ENCODE results near the gene UQCC5. TPM values are rescaled to one million over a fixed set of nuclear protein-coding genes. Genes with fewer than 3 reads are reported as not detected.

Gene UQCC5
- total RNA-seq, 8 experiments from 2014 or later, result 38.6 to 102 (median 65.6) TPM

DNA sequence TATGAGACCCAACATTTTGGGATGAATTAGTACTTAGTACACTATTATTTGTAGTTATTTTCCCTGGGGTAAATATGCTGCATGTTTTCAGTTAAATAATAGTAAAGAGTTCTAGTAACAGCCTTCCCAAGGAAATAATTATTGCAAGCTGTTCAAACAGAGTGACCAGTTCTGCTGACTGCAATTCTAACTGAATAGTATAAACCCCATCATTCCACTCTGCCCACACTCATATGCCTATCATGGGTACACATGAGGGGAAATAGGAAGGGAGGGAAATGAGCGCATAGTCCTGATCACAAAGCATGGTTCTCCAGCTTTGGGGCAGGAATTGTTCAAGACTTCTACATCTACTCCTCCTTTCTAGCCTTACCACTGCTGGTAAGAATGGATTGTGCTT lies 18.7 kb downstream of the UQCC5 start:
- ATAC-seq (replicated peaks in 6 of 8), result no peak
- in situ Hi-C loops (cut with MboI; ENCODE audit: low pct_unique_long_range_greater_than_20kb in 2 of 9, low sequenced_read_pairs in 9 of 9, unreplicated experiment in 9 of 9), result no loop called here
- WGBS, 10 experiments, result 50 to 100% (median 100%) methylated on average over 1 of the region's 1 CpG; no CpG with 5 or more reads in 5 of the 10 experiments
- Histone ChIP-seq H3K27ac (no peak overlapping the region), H3K4me3 (no peak overlapping the region), H3K4me1 (replicated peaks in 1 of 2) (peaks cover 0 to 4% of the 10 kb centered on the region in 2 donors)

DNA sequence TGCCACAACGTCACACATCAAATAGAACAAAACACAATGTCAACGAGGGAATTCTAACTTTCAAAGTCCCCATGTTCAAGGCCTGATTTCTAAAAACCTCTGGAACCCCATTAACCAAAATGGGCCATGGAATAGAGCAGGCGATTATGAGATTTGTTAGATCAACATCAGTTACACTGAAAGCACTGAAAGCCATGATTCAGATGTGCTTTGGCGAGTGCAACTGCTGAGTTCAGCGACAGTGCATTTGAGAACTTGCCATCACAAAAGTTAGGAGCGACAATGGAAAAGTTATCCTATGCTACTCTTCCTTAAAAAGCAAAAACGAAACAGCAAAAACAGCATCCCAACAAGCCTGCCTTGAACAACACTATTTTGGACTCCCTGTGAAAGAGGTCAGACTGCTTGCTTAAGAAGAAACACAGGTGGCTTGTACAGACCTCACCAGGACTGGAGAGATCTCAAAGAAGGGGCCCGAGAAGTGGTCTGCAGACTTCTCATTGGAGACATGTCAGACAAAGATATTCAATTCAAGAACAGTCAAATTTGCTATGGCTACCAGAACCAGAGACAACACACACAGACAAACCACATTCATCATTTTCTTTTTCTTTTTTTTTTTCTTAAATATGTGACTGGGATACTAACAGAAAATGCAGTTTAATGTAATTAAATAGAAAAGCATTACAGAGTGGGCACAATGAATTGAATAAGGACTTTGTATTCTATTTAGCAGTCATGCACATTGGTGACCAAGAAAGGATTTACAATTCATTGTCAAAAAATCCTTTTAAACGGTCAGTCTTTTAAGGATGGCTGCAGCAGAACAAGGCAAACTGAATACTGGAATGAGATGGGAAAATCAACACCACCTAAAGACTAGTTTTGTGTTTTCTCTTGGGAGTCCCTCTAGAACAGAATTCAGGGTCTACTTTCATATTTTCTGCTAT lies 20.9 kb downstream of the UQCC5 start:
- peaks cover 0 to 4% of the 10 kb centered on the region in 2 donors for H3K4me1 ChIP-seq (replicated peaks in 1 of 2)
- peak in 2 of 8 experiments; percentile 53 to 63 for ATAC-seq (replicated peaks in 6 of 8)
- in situ Hi-C loops (cut with MboI; ENCODE audit: low pct_unique_long_range_greater_than_20kb in 2 of 9, low sequenced_read_pairs in 9 of 9, unreplicated experiment in 9 of 9), result no loop called here
- H3K4me3 ChIP-seq, result no peak overlapping the region
- WGBS, 10 experiments, result 70 to 90% (median 78%) methylated on average over 1 to 9 of the region's 9 CpGs
- H3K27ac ChIP-seq, result no peak overlapping the region

DNA sequence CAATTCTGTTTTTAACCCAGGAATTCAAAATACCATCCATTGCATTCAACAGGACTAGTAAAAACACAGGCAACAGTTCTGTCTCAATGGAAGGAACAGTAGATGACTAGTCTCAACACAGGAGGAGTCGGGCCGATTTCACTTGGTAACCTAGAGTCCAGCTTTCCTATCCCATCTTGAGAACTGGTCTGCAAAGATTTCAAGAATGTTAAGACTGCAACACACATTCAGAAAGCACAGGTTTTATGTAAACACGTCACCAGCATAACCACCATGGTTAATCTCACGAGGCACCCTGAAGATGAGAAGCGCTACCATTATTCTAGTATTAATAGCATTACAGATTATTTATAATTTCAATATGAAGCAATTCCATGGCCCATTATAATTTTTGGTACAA lies 22.0 kb downstream of the UQCC5 start:
- ATAC-seq (replicated peaks in 6 of 8), result no peak
- Histone ChIP-seq H3K4me3 (no peak overlapping the region), H3K27ac (no peak overlapping the region), H3K4me1 (replicated peaks in 1 of 2) (peaks cover 0 to 4% of the 10 kb centered on the region in 2 donors)
- in situ Hi-C loops (cut with MboI; ENCODE audit: low pct_unique_long_range_greater_than_20kb in 2 of 9, low sequenced_read_pairs in 9 of 9, unreplicated experiment in 9 of 9), result no loop called here
- whole genome bisulfite sequencing, 10 experiments, result 97 to 100% (median 100%) methylated on average over 1 to 5 of the region's 5 CpGs; no CpG with 5 or more reads in 1 of the 10 experiments

DNA sequence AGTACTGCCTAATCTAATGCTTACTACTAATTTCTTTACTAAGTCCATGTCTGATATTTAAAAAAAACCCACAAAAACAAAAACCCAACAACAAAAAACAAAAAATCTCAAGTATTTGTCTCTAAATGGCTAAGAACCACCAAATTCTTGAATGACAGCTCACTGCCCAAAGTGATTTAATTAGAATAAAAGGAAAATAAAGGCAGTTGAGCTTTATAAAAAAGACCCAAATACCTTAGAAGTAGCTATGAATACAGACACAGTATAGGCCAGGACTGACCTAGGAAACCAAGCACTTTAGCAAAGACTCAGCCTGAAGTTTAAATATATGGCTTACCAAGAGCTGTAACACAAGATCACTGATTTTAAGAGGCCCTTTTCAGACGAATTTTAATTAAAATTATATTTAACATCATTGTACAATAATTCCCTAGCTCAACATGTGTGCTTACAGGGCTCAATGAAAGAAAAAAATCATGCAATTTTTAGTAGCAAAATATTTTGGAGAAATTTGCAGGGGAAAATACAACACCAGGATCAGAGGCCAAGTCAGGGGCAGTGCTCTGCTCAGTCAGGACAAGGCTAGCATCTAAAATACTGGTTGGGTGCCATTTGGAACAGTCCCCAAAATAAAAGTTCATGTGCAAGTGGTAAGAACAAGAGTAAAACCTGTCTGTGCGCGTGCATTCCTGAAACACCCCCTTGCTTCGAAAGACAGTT lies 24.8 kb downstream of the UQCC5 start:
- H3K4me3 ChIP-seq, result no peak overlapping the region
- peaks cover 0 to 4% of the 10 kb centered on the region in 2 donors for H3K4me1 ChIP-seq (replicated peaks in 1 of 2)
- no peak overlapping the region for H3K27ac ChIP-seq
- WGBS, 10 experiments, result 17 to 100% (median 71%) methylated on average over 1 to 4 of the region's 4 CpGs; no CpG with 5 or more reads in 1 of the 10 experiments
- in situ Hi-C loops (cut with MboI; ENCODE audit: low pct_unique_long_range_greater_than_20kb in 2 of 9, low sequenced_read_pairs in 9 of 9, unreplicated experiment in 9 of 9), result no loop called here
- ATAC-seq (replicated peaks in 6 of 8), result peak in 1 of 8 experiments; percentile 23

DNA sequence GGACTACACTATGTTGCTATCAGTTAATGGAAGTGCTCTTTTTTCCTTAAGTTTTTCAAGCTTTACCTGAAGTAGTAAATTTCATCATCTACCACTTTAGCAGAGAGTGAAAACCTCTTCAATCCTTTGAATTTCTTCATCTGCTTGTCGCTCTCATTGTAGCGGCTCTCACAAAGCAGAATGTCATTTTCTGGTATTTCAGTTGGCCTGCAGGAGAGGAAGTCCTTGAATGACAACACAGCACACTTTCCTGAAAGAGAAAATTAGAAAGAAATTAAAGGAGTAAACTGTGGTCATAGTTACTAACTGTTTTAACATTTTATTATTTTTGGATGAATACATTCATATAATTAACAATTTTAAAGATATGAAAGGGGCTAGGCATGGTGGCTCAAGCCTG lies 27.6 kb downstream of the UQCC5 start:
- no peak for ATAC-seq (replicated peaks in 6 of 8)
- Histone ChIP-seq H3K4me1 (replicated peaks in 1 of 2) (no peaks in the 10 kb centered on the region), H3K4me3 (no peak overlapping the region), H3K27ac (no peak overlapping the region)
- in situ Hi-C loops (cut with MboI; ENCODE audit: low pct_unique_long_range_greater_than_20kb in 2 of 9, low sequenced_read_pairs in 9 of 9, unreplicated experiment in 9 of 9), result no loop called here
- WGBS, 10 experiments, result 80 to 100% (median 97%) methylated on average over 2 of the region's 2 CpGs; no CpG with 5 or more reads in 3 of the 10 experiments

DNA sequence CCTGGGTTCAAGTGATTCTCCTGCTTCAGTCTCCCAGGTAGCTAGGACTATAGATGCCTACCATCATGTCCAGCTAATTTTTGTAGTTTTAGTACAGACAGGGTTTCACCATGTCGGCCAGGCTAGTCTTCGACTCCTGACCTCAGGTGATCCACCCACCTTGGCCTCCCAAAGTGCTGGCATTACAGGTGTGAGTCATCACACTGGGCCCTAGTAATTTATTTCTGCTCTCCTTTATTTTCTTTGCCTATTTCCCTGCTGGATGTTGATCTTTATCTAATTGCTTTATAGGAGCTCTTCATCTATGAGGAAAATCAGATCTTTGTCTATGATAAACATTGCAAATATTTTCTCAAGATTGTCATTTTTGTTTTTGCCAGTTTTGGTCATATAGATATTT lies 31.7 kb downstream of the UQCC5 start:
- H3K4me1 ChIP-seq (replicated peaks in 1 of 2), result no peaks in the 10 kb centered on the region
- in situ Hi-C loops (cut with MboI; ENCODE audit: low pct_unique_long_range_greater_than_20kb in 2 of 9, low sequenced_read_pairs in 9 of 9, unreplicated experiment in 9 of 9), result no loop called here
- no peak overlapping the region for H3K4me3 ChIP-seq
- H3K27ac ChIP-seq, result no peak overlapping the region
- ATAC-seq (replicated peaks in 6 of 8), result no peak
- 83 to 100% (median 100%) methylated on average over 1 to 2 of the region's 2 CpGs; no CpG with 5 or more reads in 5 of the 10 experiments for WGBS, 10 experiments

DNA sequence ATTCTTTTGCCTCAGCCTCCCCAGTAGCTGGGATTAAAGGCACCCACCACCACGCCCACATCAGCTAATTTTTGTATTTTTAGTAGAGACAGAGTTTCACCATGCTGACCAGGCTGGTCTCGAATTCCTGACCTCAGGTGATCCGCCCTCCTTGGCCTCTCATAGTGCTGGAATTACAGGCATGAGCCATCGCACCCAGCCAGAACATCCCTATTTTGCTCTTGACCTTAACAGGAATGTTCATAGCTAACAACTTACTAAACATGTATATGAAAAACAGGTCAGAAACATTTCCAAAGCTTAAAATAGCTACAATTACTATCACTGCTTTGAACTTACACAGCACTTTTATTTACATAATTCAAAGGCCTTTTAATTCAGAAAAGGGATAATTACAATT lies 33.7 kb downstream of the UQCC5 start:
- peak in 2 of 8 experiments; percentile 30 to 59 for ATAC-seq (replicated peaks in 6 of 8)
- in situ Hi-C loops (cut with MboI; ENCODE audit: low pct_unique_long_range_greater_than_20kb in 2 of 9, low sequenced_read_pairs in 9 of 9, unreplicated experiment in 9 of 9), result no loop called here
- H3K4me1 ChIP-seq (replicated peaks in 1 of 2), result no peaks in the 10 kb centered on the region
- WGBS, 10 experiments, result 67 to 100% (median 98%) methylated on average over 1 to 4 of the region's 4 CpGs
- H3K27ac ChIP-seq, result no peak overlapping the region
- H3K4me3 ChIP-seq, result no peak overlapping the region

DNA sequence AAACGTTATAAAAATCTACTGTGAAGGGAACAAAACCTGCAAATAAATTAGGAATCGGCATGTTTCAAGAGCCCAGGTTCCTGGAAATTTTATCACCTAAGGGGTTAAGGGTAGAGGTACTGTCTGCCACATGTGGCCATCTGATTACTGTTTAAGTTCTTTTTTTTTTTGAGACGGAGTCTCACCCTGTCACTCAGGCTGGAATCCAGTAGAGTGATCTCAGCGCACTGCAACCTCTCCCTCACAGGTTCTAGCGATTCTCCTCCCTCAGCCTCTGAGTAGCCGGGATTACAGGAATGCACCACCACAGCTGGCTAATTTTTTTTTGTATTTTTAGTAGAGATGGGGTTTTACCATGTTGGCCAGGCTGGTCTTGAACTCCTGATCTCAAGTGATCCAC lies 35.8 kb downstream of the UQCC5 start:
- no peak for ATAC-seq (replicated peaks in 6 of 8)
- Histone ChIP-seq H3K4me1 (replicated peaks in 1 of 2) (no peaks in the 10 kb centered on the region), H3K27ac (no peak overlapping the region), H3K4me3 (no peak overlapping the region)
- WGBS, 10 experiments, result 62 to 98% (median 79%) methylated on average over 2 to 6 of the region's 6 CpGs; no CpG with 5 or more reads in 2 of the 10 experiments
- in situ Hi-C loops (cut with MboI; ENCODE audit: low pct_unique_long_range_greater_than_20kb in 2 of 9, low sequenced_read_pairs in 9 of 9, unreplicated experiment in 9 of 9), result no loop called here

DNA sequence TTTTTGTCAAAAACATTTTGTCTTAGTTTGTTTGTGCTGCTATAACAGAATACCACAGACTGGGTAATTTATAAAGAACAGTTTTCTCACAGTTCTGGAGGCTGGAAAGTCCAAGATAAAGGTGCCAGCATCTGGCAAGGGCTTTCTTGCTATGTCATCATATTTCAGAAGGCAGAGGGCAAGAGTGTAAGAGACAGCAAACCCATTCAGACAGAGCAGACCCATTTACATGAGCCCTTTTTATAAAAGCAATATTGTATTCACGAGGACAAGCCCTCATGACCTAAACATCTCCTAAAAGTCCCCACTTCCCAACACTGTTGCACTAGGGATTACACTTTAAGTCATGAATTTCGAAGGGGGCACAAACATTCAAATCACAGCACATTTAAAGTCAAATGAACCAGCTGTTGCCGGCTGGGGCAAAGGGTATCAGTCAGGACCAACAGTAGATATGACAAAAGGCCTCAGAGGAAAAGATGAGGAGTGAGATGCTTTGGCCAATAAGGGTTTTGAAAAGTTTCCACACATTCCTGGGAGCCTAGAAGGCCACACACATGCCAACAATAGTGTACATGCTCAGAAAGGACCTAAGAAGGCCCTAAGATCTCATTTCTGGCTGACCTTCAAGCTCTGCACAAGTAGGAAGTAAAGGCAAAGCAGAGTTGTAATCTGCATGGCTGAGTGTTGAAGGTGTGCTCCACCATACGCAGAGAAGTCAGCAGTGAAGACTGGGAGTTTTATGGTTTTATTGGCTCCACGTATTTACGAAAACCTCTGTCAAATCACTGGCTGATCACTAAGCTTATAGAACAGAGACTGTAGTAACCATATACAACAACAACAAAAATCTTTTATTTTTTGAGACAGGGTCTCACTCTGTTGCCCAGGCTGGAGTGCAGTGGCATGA lies 37.9 kb downstream of the UQCC5 start:
- in situ Hi-C loops (cut with MboI; ENCODE audit: low pct_unique_long_range_greater_than_20kb in 2 of 9, low sequenced_read_pairs in 9 of 9, unreplicated experiment in 9 of 9), result no loop called here
- 50 to 100% (median 93%) methylated on average over 1 to 5 of the region's 6 CpGs; no CpG with 5 or more reads in 1 of the 10 experiments for WGBS, 10 experiments
- Histone ChIP-seq H3K4me1 (replicated peaks in 1 of 2) (no peaks in the 10 kb centered on the region), H3K4me3 (no peak overlapping the region), H3K27ac (no peak overlapping the region)
- no peak for ATAC-seq (replicated peaks in 6 of 8)

Other genes with a start within 250 kb of the UQCC5 start
- 10 to 100 TPM in 5 of 8 experiments, 1 to 10 TPM in 3; 4.3 to 15.6 (median 12.3) TPM for gene GLYCTK, start 248.8 kb upstream of the UQCC5 start, total RNA-seq
- gene DNAH1, start 220.3 kb upstream of the UQCC5 start, total RNA-seq, result 1 to 10 TPM; 1.1 to 5.9 (median 3.1) TPM
- gene BAP1, start 126.6 kb upstream of the UQCC5 start, total RNA-seq, result 10 to 100 TPM; 36.6 to 76.7 (median 59.2) TPM
- 10 to 100 TPM in 3 of 8 experiments, 1 to 10 TPM in 5; 5.5 to 14.0 (median 9.0) TPM for gene PHF7, start 125.9 kb upstream of the UQCC5 start, total RNA-seq
- gene SEMA3G, start 91.5 kb upstream of the UQCC5 start, total RNA-seq, result under 1 TPM; 0.05 to 0.91 (median 0.19) TPM
- gene TNNC1, start 82.6 kb upstream of the UQCC5 start, total RNA-seq, result 10 to 100 TPM in 1 of 8 experiments, 1 to 10 TPM in 3, under 1 TPM in 4; 0.54 to 22.5 (median 1.2) TPM
- gene NISCH, start 81.0 kb upstream of the UQCC5 start, total RNA-seq, result 100 to 1,000 TPM in 1 of 8 experiments, 10 to 100 TPM in 7; 54.4 to 134 (median 80.6) TPM
- 1 to 10 TPM in 2 of 8 experiments, under 1 TPM in 6; 0.11 to 2.0 (median 0.41) TPM for gene STAB1, start 41.3 kb upstream of the UQCC5 start, total RNA-seq
- 100 to 1,000 TPM in 3 of 8 experiments, 10 to 100 TPM in 5; 13.3 to 156 (median 91.7) TPM for gene NT5DC2, start 2.7 kb upstream of the UQCC5 start, total RNA-seq
- gene PBRM1, start 149.3 kb downstream of the UQCC5 start, total RNA-seq, result 100 to 1,000 TPM in 1 of 8 experiments, 10 to 100 TPM in 7; 27.2 to 100 (median 66.9) TPM
- 100 to 1,000 TPM in 6 of 8 experiments, 10 to 100 TPM in 2; 75.6 to 219 (median 110) TPM for gene GNL3, start 149.4 kb downstream of the UQCC5 start, total RNA-seq
- 100 to 1,000 TPM in 1 of 8 experiments, 10 to 100 TPM in 7; 46.9 to 120 (median 66.2) TPM for gene GLT8D1, start 169.2 kb downstream of the UQCC5 start, total RNA-seq
- gene SPCS1, start 169.5 kb downstream of the UQCC5 start, total RNA-seq, result 100 to 1,000 TPM; 102 to 216 (median 130) TPM
- 10 to 100 TPM in 7 of 8 experiments, 1 to 10 TPM in 1; 8.0 to 32.5 (median 20.7) TPM for gene NEK4, start 234.3 kb downstream of the UQCC5 start, total RNA-seq
- gene ITIH1, start 241.0 kb downstream of the UQCC5 start, total RNA-seq, result 1 to 10 TPM in 1 of 8 experiments, under 1 TPM in 4, not detected in 3; 0.38 to 1.0 (median 0.66) TPM

Data from motor neuron (in vitro differentiated cells).